ENCODE data around the gene MAPRE3. TPM values are rescaled to one million over a fixed set of nuclear protein-coding genes. Genes with fewer than 3 reads are reported as not detected.

Gene MAPRE3
- total RNA-seq, 2 donors from 2014 or later, result 3.2 to 4.4 TPM

GRCh38 chr2:27006602-27007415 is 36.4 kb downstream of the MAPRE3 start:
- peaks cover 10% of the 10 kb centered on the region for H3K4me1 Mint-ChIP-seq
- no peak for DNase-seq
- no peak for TF ChIP-seq CTCF (conservative IDR thresholded peaks at IDR 0.05)
- H3K9me3 ChIP-seq (ENCODE audit: control insufficient read depth, low read length), result no peaks in the 10 kb centered on the region
- H3K27me3 Mint-ChIP-seq (ENCODE audit: insufficient read depth), result peaks cover 8% of the 10 kb centered on the region
- H3K9ac ChIP-seq (ENCODE audit: extremely low read depth, low read length, poor library complexity, severe bottlenecking), result no peak overlapping the region
- H3K27me3 ChIP-seq (ENCODE audit: control insufficient read depth, insufficient read depth, low read length, poor library complexity, severe bottlenecking), result no peaks in the 10 kb centered on the region
- H3K9me3 Mint-ChIP-seq, result no peaks in the 10 kb centered on the region
- WGBS, 2 experiments (ENCODE audit: insufficient coverage in 1 of 2, insufficient read length in 1 of 2), result 85 to 90% methylated on average over 6 of the region's 6 CpGs
- H3K27ac ChIP-seq (ENCODE audit: low read depth, low read length), result no peak overlapping the region
- H3K27ac Mint-ChIP-seq, result no peak overlapping the region
- H3K36me3 ChIP-seq (ENCODE audit: control insufficient read depth, insufficient read depth, low read length), result no peaks in the 10 kb centered on the region
- H3K36me3 Mint-ChIP-seq (ENCODE audit: low read depth), result no peaks in the 10 kb centered on the region
- H3K4me3 Mint-ChIP-seq, result no peak overlapping the region
- no peak overlapping the region for H3K4me3 ChIP-seq (ENCODE audit: low read length)
- H3K4me1 ChIP-seq (ENCODE audit: control insufficient read depth, insufficient read depth, low read length), result no peaks in the 10 kb centered on the region

GRCh38 chr2:27007416-27008374 is 37.3 kb downstream of the MAPRE3 start:
- no peaks in the 10 kb centered on the region for H3K9me3 ChIP-seq (ENCODE audit: control insufficient read depth, low read length)
- Mint-ChIP-seq H3K36me3 (ENCODE audit: low read depth) (no peaks in the 10 kb centered on the region), H3K4me1 (peaks cover 10% of the 10 kb centered on the region), H3K27me3 (ENCODE audit: insufficient read depth) (peaks cover 8% of the 10 kb centered on the region), H3K27ac (no peak overlapping the region), H3K4me3 (no peak overlapping the region), H3K9me3 (no peaks in the 10 kb centered on the region)
- H3K27ac ChIP-seq (ENCODE audit: low read depth, low read length), result no peak overlapping the region
- no peak for TF ChIP-seq CTCF (conservative IDR thresholded peaks at IDR 0.05)
- H3K36me3 ChIP-seq (ENCODE audit: control insufficient read depth, insufficient read depth, low read length), result no peaks in the 10 kb centered on the region
- DNase-seq, result no peak
- no peak overlapping the region for H3K9ac ChIP-seq (ENCODE audit: extremely low read depth, low read length, poor library complexity, severe bottlenecking)
- 71 to 81% methylated on average over 4 to 8 of the region's 8 CpGs for whole genome bisulfite sequencing, 2 experiments (ENCODE audit: insufficient coverage in 1 of 2, insufficient read length in 1 of 2)
- no peaks in the 10 kb centered on the region for H3K27me3 ChIP-seq (ENCODE audit: control insufficient read depth, insufficient read depth, low read length, poor library complexity, severe bottlenecking)
- no peaks in the 10 kb centered on the region for H3K4me1 ChIP-seq (ENCODE audit: control insufficient read depth, insufficient read depth, low read length)
- no peak overlapping the region for H3K4me3 ChIP-seq (ENCODE audit: low read length)

- Mint-ChIP-seq H3K4me1 (peaks cover 10% of the 10 kb centered on the region), H3K9me3 (peaks cover 3% of the 10 kb centered on the region), H3K4me3 (no peak overlapping the region), H3K27ac (no peak overlapping the region), H3K36me3 (ENCODE audit: low read depth) (peaks cover 5% of the 10 kb centered on the region), H3K27me3 (ENCODE audit: insufficient read depth) (peaks cover 9% of the 10 kb centered on the region)
- no peaks in the 10 kb centered on the region for H3K36me3 ChIP-seq (ENCODE audit: control insufficient read depth, insufficient read depth, low read length)
- no peaks in the 10 kb centered on the region for H3K4me1 ChIP-seq (ENCODE audit: control insufficient read depth, insufficient read depth, low read length)
- 93 to 95% methylated on average over 3 to 4 of the region's 4 CpGs for WGBS, 2 experiments (ENCODE audit: insufficient coverage in 1 of 2, insufficient read length in 1 of 2)
- H3K27ac ChIP-seq (ENCODE audit: low read depth, low read length), result no peak overlapping the region
- no peak overlapping the region for H3K4me3 ChIP-seq (ENCODE audit: low read length)
- H3K9ac ChIP-seq (ENCODE audit: extremely low read depth, low read length, poor library complexity, severe bottlenecking), result no peak overlapping the region
- no peaks in the 10 kb centered on the region for H3K9me3 ChIP-seq (ENCODE audit: control insufficient read depth, low read length)
- no peak for DNase-seq
- no peak for TF ChIP-seq CTCF (conservative IDR thresholded peaks at IDR 0.05)
- H3K27me3 ChIP-seq (ENCODE audit: control insufficient read depth, insufficient read depth, low read length, poor library complexity, severe bottlenecking), result no peaks in the 10 kb centered on the region
These were observed 38.2 kb downstream of the MAPRE3 start for GRCh38 chr2:27008678-27009077.
